Measurements from ENCODE around the gene NCKAP5. TPM values are rescaled to one million over a fixed set of nuclear protein-coding genes. Genes with fewer than 3 reads are reported as not detected.

The NCKAP5 gene
- total and polyA plus RNA-seq, 9 of the 15 experiments (the other 6 are each of a cell fraction or from before 2014, with no cell fraction given): not detected

DNA sequence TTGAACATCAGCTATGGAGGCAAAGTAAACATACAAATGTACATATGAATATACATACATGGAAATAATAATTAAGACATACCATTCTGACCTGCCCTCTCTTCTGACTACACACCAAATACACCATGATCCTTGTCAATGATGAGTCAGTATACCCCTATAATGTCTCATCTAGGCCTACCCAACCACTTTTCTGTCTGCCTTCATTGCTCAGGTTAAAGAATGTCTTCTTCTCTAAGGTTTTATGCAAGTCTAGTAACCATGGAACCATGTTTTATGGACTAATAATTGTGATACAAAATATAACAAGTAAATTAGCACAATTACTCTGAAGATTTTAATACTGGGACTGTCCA, 128.7 kb downstream of the NCKAP5 start:
- H3K36me3 ChIP-seq (ENCODE audit: control insufficient read depth, insufficient read depth, low read length): no peaks in the 10 kb centered on the region
- no peaks in the 10 kb centered on the region for H3K9me1 ChIP-seq (ENCODE audit: control insufficient read depth, insufficient read depth, low read length)
- BruUV-seq (replicated peaks): no TSS peak
- no peaks in the 10 kb centered on the region for H3K9me3 ChIP-seq (replicated peaks; ENCODE audit: control insufficient read depth, insufficient read depth, low read depth, low read length)
- DNase-seq (ENCODE audit: extremely low read depth in 1 of 4, low spot score in 3 of 4): no peak
- in situ Hi-C loops (cut with MboI) (no loop called here), intact Hi-C loops (cut with micrococcal nuclease) (no loop called here)
- no peak overlapping the region for H3K27ac ChIP-seq (ENCODE audit: extremely low read depth, low read depth, low read length)
- no peak overlapping the region for H3K9ac ChIP-seq (ENCODE audit: insufficient read depth in 1 of 2, low read depth in 2 of 2, low read length in 2 of 2)
- no peaks in the 10 kb centered on the region for H3K4me1 ChIP-seq (replicated peaks in 1 of 2; ENCODE audit: control insufficient read depth in 2 of 2, insufficient read depth in 2 of 2, low read length in 2 of 2)
- H2AFZ ChIP-seq (ENCODE audit: low read depth, low read length): no peak overlapping the region
- FAIRE-seq: no peak
- ChIA-PET POLR2A (no interaction called here), CTCF (ENCODE audit: low intra/inter-chr PET ratio) (no interaction called here)
- no peak overlapping the region for H3K4me3 ChIP-seq
- no peaks in the 10 kb centered on the region for H3K27me3 ChIP-seq (ENCODE audit: control insufficient read depth in 2 of 2, insufficient read depth in 2 of 2, low read length in 2 of 2)
- no peaks in the 10 kb centered on the region for H3K79me2 ChIP-seq (ENCODE audit: control insufficient read depth, insufficient read depth, low read length)
- ATAC-seq: no peak
- no peaks in the 10 kb centered on the region for H4K20me1 ChIP-seq (replicated peaks; ENCODE audit: control insufficient read depth, insufficient read depth, low read length)
- H3K4me2 ChIP-seq (ENCODE audit: insufficient read depth, low read length): no peak overlapping the region
- no peak for TF ChIP-seq SAFB (IDR thresholded peaks at IDR 0.05; ENCODE audit: borderline replicate concordance, low read depth, low read length)
- TF ChIP-seq, protein P1, sequence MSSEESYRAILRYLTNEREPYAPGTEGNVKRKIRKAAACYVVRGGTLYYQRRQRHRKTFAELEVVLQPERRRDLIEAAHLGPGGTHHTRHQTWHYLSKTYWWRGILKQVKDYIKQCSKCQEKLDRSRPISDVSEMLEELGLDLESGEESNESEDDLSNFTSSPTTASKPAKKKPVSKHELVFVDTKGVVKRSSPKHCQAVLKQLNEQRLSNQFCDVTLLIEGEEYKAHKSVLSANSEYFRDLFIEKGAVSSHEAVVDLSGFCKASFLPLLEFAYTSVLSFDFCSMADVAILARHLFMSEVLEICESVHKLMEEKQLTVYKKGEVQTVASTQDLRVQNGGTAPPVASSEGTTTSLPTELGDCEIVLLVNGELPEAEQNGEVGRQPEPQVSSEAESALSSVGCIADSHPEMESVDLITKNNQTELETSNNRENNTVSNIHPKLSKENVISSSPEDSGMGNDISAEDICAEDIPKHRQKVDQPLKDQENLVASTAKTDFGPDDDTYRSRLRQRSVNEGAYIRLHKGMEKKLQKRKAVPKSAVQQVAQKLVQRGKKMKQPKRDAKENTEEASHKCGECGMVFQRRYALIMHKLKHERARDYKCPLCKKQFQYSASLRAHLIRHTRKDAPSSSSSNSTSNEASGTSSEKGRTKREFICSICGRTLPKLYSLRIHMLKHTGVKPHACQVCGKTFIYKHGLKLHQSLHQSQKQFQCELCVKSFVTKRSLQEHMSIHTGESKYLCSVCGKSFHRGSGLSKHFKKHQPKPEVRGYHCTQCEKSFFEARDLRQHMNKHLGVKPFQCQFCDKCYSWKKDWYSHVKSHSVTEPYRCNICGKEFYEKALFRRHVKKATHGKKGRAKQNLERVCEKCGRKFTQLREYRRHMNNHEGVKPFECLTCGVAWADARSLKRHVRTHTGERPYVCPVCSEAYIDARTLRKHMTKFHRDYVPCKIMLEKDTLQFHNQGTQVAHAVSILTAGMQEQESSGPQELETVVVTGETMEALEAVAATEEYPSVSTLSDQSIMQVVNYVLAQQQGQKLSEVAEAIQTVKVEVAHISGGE (CRISPR knock-in tag; IDR thresholded peaks at IDR 0.05): no peak
- TF ChIP-seq NONO (IDR thresholded peaks at IDR 0.05; ENCODE audit: low read depth in 2 of 2, low read length in 1 of 2): no peak
- TF ChIP-seq MEF2A (IDR thresholded peaks at IDR 0.05; ENCODE audit: control insufficient read depth, low read depth, low read length): no peak
- TF ChIP-seq, protein P2, sequence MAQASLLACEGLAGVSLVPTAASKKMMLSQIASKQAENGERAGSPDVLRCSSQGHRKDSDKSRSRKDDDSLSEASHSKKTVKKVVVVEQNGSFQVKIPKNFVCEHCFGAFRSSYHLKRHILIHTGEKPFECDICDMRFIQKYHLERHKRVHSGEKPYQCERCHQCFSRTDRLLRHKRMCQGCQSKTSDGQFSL (CRISPR knock-in tag; IDR thresholded peaks at IDR 0.05): no peak
- TF ChIP-seq, protein P2 (tag; IDR thresholded peaks at IDR 0.05): no peak
- TF ChIP-seq ZNF644 (tag; IDR thresholded peaks at IDR 0.05; ENCODE audit: low read depth): no peak
- TF ChIP-seq MAFK (IDR thresholded peaks at IDR 0.05; ENCODE audit: low read length): no peak
- TF ChIP-seq MEF2D (tag; conservative IDR thresholded peaks at IDR 0.05; ENCODE audit: low read depth): no peak
- no peak for TF ChIP-seq GATAD2B (IDR thresholded peaks at IDR 0.05; ENCODE audit: borderline replicate concordance)
- no peak for TF ChIP-seq HNRNPH1 (optimal IDR thresholded peaks at IDR 0.05; ENCODE audit: low read depth, low read length)
- TF ChIP-seq, protein P3, sequence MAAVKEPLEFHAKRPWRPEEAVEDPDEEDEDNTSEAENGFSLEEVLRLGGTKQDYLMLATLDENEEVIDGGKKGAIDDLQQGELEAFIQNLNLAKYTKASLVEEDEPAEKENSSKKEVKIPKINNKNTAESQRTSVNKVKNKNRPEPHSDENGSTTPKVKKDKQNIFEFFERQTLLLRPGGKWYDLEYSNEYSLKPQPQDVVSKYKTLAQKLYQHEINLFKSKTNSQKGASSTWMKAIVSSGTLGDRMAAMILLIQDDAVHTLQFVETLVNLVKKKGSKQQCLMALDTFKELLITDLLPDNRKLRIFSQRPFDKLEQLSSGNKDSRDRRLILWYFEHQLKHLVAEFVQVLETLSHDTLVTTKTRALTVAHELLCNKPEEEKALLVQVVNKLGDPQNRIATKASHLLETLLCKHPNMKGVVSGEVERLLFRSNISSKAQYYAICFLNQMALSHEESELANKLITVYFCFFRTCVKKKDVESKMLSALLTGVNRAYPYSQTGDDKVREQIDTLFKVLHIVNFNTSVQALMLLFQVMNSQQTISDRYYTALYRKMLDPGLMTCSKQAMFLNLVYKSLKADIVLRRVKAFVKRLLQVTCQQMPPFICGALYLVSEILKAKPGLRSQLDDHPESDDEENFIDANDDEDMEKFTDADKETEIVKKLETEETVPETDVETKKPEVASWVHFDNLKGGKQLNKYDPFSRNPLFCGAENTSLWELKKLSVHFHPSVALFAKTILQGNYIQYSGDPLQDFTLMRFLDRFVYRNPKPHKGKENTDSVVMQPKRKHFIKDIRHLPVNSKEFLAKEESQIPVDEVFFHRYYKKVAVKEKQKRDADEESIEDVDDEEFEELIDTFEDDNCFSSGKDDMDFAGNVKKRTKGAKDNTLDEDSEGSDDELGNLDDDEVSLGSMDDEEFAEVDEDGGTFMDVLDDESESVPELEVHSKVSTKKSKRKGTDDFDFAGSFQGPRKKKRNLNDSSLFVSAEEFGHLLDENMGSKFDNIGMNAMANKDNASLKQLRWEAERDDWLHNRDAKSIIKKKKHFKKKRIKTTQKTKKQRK (IDR thresholded peaks at IDR 0.05; ENCODE audit: borderline replicate concordance, low read depth, low read length): no peak
- TF ChIP-seq HSF4 (CRISPR knock-in tag; IDR thresholded peaks at IDR 0.05; ENCODE audit: borderline replicate concordance): no peak
- no peak for TF ChIP-seq PHF8 (IDR thresholded peaks at IDR 0.05; ENCODE audit: borderline replicate concordance, low read length)
- no peak for TF ChIP-seq LCOR (CRISPR knock-in tag; IDR thresholded peaks at IDR 0.05)

Data from K562 (cell line).